Smooth muscle cell (in vitro differentiated cells): ENCODE measurements around the gene BIN1. TPM values are rescaled to one million over a fixed set of nuclear protein-coding genes. Genes with fewer than 3 reads are reported as not detected.

Source experiments
- DNase-seq: peaks from one replicate; lab custom pipeline; 2025; ENCODE audit not compliant: unreplicated experiment; lab: John Stamatoyannopoulos, UW
- H2AFZ ChIP-seq: fragments of 200-600 bp; sonication (generic); 2 replicates; pipeline ENCODE4 v1.6.0; 2016; ENCODE audit warnings: antibody characterized with exemption, low read depth, mild to moderate bottlenecking
- H3F3A ChIP-seq: fragments of 200-600 bp; sonication (generic); 2 replicates; pipeline ENCODE4 v1.6.0; 2017; ENCODE audit warnings: antibody characterized with exemption, low read depth
- H3K27ac ChIP-seq: fragments of 200-600 bp; sonication (generic); 2 replicates; pipeline ENCODE4 v1.5.1; 2016; ENCODE audit warnings: low read depth, mild to moderate bottlenecking
- H3K27me3 ChIP-seq: fragments of 200-600 bp; sonication (generic); 2 replicates; pipeline ENCODE4 v1.6.1; 2016; ENCODE audit warnings: low read depth, mild to moderate bottlenecking
- H3K36me3 ChIP-seq: fragments of 200-600 bp; sonication (generic); 2 replicates; pipeline ENCODE4 v1.5.1; 2016; ENCODE audit warnings: low read depth
- H3K4me1 ChIP-seq: fragments of 200-600 bp; sonication (generic); 2 replicates; pipeline ENCODE4 v1.5.1; 2016; ENCODE audit warnings: low read depth
- H3K4me2 ChIP-seq: fragments of 200-600 bp; sonication (generic); 2 replicates; pipeline ENCODE4 v1.6.0; 2016; ENCODE audit warnings: mild to moderate bottlenecking
- H3K4me3 ChIP-seq: fragments of 200-600 bp; sonication (generic); 2 replicates; pipeline ENCODE4 v1.5.1; 2016; ENCODE audit warnings: mild to moderate bottlenecking
- H3K79me2 ChIP-seq: fragments of 200-600 bp; sonication (generic); 2 replicates; pipeline ENCODE4 v1.6.0; 2016; ENCODE audit warnings: low read depth, mild to moderate bottlenecking
- H3K9ac ChIP-seq: fragments of 200-600 bp; sonication (generic); 2 replicates; pipeline ENCODE4 v1.6.0; 2016; ENCODE audit warnings: low read depth
- H3K9me3 ChIP-seq: fragments of 200-600 bp; sonication (generic); replicated peaks from 2 replicates; pipeline ENCODE4 v1.5.1; 2016; ENCODE audit warnings: low read depth
- H4K20me1 ChIP-seq: fragments of 200-600 bp; sonication (generic); 2 replicates; pipeline ENCODE4 v1.6.0; 2016; ENCODE audit warnings: low read depth
- WGBS: methylation state at CpG from one replicate; pipeline ENCODE4 v1.1.7; 2016; ENCODE audit warnings: low lambda C conversion rate; 5-methylcytosine and 5-hydroxymethylcytosine counted together
- polyA plus RNA-seq: library from polyadenylated mRNA; unstranded; fragments of >200 nt; fragmentation: Nextera tagmentation; extraction: Ambion mirVana; gene quantifications from 2 replicates; pipeline ENCODE4 v1.2.1, GENCODE V29; 2016
- total RNA-seq: library from RNA; depleted of rRNA; stranded (reverse); fragments of >200 nt; gene quantifications from 2 replicates; pipeline ENCODE4 v1.2.3, GENCODE V29; 2014
- TF ChIP-seq, protein P1 (sequence below): fragments of 200-600 bp; sonication (generic); IDR thresholded peaks from 2 replicates; pipeline ENCODE4 v1.5.1; 2017; ENCODE audit warnings: borderline replicate concordance, mild to moderate bottlenecking, antibody characterized with exemption; ENCODE audit not compliant: insufficient read depth, poor library complexity, severe bottlenecking

The BIN1 gene
- total and polyA plus RNA-seq, 2 experiments from 2014 or later = 25.4 to 32.4 TPM

DNA sequence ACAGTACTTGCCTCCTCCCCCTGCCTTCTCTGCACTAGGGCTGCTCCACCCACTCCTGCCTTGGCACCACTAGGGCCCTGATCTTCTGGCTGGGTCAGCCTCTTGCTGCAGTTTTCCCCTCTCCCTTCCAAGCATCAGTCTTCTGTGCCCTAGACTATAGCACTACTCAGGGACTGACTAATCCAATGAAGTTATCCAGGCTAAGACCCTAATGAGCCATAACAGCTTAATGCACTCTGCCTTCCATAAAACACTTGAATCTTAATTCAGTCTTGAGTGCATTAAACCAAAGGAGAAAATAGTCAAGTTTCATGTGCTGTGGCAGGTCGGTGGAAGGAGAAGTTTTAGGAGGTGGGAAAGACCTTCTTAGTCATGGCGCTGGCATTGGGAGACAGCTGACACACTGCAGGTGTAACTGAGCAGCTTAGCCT is 95.7 kb downstream of the BIN1 start:
- Histone ChIP-seq H4K20me1 (no peaks in the 10 kb centered on the region), H2AFZ (no peak overlapping the region), H3K27ac (no peak overlapping the region), H3K4me3 (no peak overlapping the region), H3K4me2 (no peak overlapping the region), H3K9me3 (no peaks in the 10 kb centered on the region), H3F3A (no peaks in the 10 kb centered on the region), H3K36me3 (no peaks in the 10 kb centered on the region), H3K79me2 (no peaks in the 10 kb centered on the region), H3K4me1 (no peaks in the 10 kb centered on the region), H3K9ac (no peak overlapping the region), H3K27me3 (no peaks in the 10 kb centered on the region)
- WGBS = 85% methylated on average over 2 of the region's 2 CpGs
- DNase-seq = no peak
- TF ChIP-seq, protein P1, sequence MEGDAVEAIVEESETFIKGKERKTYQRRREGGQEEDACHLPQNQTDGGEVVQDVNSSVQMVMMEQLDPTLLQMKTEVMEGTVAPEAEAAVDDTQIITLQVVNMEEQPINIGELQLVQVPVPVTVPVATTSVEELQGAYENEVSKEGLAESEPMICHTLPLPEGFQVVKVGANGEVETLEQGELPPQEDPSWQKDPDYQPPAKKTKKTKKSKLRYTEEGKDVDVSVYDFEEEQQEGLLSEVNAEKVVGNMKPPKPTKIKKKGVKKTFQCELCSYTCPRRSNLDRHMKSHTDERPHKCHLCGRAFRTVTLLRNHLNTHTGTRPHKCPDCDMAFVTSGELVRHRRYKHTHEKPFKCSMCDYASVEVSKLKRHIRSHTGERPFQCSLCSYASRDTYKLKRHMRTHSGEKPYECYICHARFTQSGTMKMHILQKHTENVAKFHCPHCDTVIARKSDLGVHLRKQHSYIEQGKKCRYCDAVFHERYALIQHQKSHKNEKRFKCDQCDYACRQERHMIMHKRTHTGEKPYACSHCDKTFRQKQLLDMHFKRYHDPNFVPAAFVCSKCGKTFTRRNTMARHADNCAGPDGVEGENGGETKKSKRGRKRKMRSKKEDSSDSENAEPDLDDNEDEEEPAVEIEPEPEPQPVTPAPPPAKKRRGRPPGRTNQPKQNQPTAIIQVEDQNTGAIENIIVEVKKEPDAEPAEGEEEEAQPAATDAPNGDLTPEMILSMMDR = no peak

DNA sequence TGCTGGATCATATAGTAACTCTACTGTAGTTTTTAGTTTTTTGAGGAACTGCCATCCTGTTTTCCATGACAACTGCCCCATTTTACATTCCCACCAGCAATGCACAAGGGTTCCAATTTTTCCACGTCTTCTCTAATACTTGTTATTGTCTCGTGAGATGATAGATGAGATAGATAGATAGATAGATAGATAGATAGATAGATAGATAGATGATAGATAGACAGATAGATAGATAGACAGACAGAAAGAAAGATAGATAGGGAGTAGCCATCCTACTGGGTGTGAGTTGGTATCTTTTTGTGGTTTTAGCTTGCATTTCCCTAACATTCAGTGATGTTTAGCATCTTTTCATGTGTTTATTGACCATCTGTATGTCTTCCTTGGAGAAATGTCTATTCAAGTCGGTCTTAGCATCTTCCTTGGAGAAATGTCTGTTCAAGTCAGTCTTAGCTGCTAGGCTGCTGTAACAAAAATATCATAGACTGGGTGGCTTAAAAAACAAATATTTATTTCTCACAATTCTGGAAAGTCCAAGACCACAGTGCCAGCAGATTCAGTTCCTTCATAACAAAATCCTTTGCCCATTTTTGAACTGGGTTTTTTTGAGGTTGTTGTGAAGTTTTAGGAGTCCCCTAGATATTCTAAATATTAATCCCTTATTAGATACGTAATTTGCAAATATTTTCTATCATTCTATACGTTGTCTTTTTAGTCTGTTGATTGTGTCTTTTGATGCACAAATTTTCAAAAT is 98.5 kb downstream of the BIN1 start:
- Histone ChIP-seq H3K9ac (no peak overlapping the region), H3K27me3 (no peaks in the 10 kb centered on the region), H3K36me3 (no peaks in the 10 kb centered on the region), H2AFZ (no peak overlapping the region), H4K20me1 (no peaks in the 10 kb centered on the region), H3K4me2 (no peak overlapping the region), H3F3A (no peaks in the 10 kb centered on the region), H3K4me3 (no peak overlapping the region), H3K27ac (no peak overlapping the region), H3K79me2 (no peaks in the 10 kb centered on the region), H3K9me3 (no peaks in the 10 kb centered on the region), H3K4me1 (no peaks in the 10 kb centered on the region)
- TF ChIP-seq, protein P1 = no peak
- DNase-seq = no peak
- WGBS = 76% methylated on average over 5 of the region's 5 CpGs

DNA sequence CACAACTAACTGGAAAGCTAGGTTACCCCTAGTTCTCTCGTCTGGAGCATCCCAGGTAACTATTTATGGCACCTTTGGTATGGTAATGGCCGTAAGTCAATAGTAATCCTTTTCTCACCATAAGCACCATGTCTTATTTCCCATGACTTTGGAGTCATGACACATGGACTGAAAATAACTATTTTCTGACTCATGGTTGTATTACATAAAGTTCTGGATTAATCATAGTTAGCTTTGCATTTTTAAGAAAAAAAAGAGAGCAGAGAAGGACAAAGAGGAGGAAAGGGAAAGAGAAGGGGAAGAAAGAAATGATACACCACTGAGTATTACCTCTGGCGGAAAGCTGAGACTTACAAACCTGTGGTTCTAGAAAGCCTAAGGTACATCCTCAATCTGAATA is 99.3 kb downstream of the BIN1 start:
- no peak overlapping the region for H3K27ac ChIP-seq

More for the DNA sequence above, 99.3 kb downstream of the BIN1 start:
- Histone ChIP-seq H3K4me3 (no peak overlapping the region), H3K4me2 (no peak overlapping the region), H2AFZ (no peak overlapping the region), H3K79me2 (no peaks in the 10 kb centered on the region), H3K9me3 (no peaks in the 10 kb centered on the region), H3K9ac (no peak overlapping the region), H3K27me3 (no peaks in the 10 kb centered on the region), H4K20me1 (no peaks in the 10 kb centered on the region), H3K36me3 (no peaks in the 10 kb centered on the region), H3F3A (no peaks in the 10 kb centered on the region), H3K4me1 (no peaks in the 10 kb centered on the region)
- no peak for DNase-seq
- 75% methylated on average over 3 of the region's 3 CpGs for WGBS
- TF ChIP-seq, protein P1 = no peak
